Activated CD4-positive, alpha-beta T cell treated with anti-CD3 and anti-CD28 coated beads, Interleukin-2, amount 10 ng/mL, durations not matched to agents 7 days and 5 days (primary cell): ENCODE data around the gene EME2. TPM values are rescaled to one million over a fixed set of nuclear protein-coding genes. Genes with fewer than 3 reads are reported as not detected.

ENCODE experiments used
- CTCF ChIA-PET: fragments of 350-600 bp; sonication (Branson Sonifier 250); formaldehyde crosslinking; loops from one replicate; lab custom pipeline; 2021; ENCODE audit warnings: antibody characterized with exemption; lab: Charles Lee
- POLR2A ChIA-PET: fragments of 350-600 bp; sonication (Branson Sonifier 250); formaldehyde crosslinking; loops from one replicate; lab custom pipeline; 2021; ENCODE audit warnings: antibody characterized with exemption; lab: Charles Lee
- DNase-seq: peaks from one replicate; pipeline ENCODE4 v3.0.0-alpha.2; 2020
- H3K27ac Mint-ChIP-seq: one replicate; pipeline ENCODE4 v1.8.0; 2021; ENCODE audit warnings: mild to moderate bottlenecking, moderate library complexity, mixed read lengths
- H3K27me3 Mint-ChIP-seq: one replicate; pipeline ENCODE4 v1.8.0; 2021; ENCODE audit warnings: mixed read lengths
- H3K36me3 Mint-ChIP-seq: one replicate; pipeline ENCODE4 v1.8.0; 2021; ENCODE audit warnings: low read depth, mixed read lengths
- H3K4me1 Mint-ChIP-seq: one replicate; pipeline ENCODE4 v1.8.0; 2021; ENCODE audit warnings: mixed read lengths
- H3K4me3 Mint-ChIP-seq: one replicate; pipeline ENCODE4 v1.8.0; 2021; ENCODE audit warnings: mild to moderate bottlenecking, moderate library complexity, mixed read lengths
- H3K9me3 Mint-ChIP-seq: one replicate; pipeline ENCODE4 v1.8.0; 2021; ENCODE audit warnings: mixed read lengths
- total RNA-seq, 2 experiments: library from RNA; stranded (reverse); gene quantifications; one replicate each; pipeline ENCODE4 v1.2.3, GENCODE V29; 2021

EME2 gene
- total RNA-seq, 2 experiments from 2014 or later = 28.7 to 33.4 TPM

DNA sequence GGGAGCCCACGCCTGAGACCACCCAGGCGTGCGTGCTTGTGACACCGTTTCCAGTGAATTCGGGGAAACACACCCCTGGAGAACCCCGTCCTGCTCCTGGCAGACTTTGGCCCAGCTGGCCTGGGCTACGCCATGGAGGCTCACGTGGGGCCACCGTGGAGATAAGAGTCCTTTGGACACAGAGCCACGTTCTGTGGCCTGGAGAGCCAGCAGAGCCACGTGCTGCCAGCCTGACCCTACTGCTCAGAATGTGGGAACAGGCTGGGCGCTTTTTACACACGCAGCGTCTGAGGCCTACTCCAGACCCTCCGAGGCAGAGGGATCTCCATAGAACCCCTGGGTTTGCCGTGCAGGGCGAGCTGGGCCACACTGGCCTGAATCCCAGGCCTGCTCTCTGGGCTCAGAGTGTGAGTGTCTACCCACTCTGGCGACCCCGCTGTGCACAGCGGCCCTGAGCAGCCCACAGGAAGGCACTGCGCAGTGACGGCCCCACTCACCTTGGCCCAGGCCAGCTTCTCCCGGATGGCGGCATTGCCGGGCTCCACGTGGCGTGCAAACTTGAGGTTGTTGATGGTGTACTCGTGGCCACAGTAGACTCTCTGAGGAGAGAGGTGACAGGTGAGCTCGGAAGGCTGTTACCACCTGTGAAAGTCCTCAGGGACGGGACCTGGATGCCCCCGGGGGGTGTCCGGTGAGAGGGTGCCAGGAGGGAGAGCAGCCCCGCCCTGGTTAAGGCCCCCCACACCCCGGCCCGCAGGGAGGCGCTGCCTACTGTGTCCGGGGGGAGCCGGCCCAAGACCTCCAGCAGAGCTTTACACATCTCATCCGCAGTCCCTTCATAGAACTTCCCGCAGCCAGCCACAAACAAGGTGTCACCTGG is 44.0 kb downstream of the EME2 start:
- Mint-ChIP-seq H3K9me3 (no peaks in the 10 kb centered on the region), H3K27me3 (no peaks in the 10 kb centered on the region), H3K4me3 (no peak overlapping the region), H3K27ac (no peak overlapping the region), H3K4me1 (peaks cover 5% of the 10 kb centered on the region), H3K36me3 (peaks cover 12% of the 10 kb centered on the region)
- no peak for DNase-seq
- POLR2A ChIA-PET = no interaction called here
- CTCF ChIA-PET = no interaction called here

DNA sequence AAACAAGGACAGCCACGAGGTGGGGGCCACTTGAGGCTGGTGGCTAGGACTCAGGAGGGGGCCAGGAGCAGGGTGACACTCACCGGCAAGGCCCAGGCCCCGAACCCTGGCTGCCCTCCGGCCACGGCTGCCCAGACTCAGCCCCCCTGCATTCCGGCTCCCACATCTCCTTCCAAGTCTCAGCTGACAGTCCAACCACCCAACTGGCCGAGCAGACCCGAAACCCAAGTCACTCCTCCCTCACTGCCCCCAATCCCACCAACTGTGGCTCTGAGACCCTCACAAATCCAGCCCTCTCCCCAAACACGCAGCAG is 44.6 kb downstream of the EME2 start:
- peaks cover 12% of the 10 kb centered on the region for H3K36me3 Mint-ChIP-seq
- no peak for DNase-seq
- H3K4me3 Mint-ChIP-seq = no peak overlapping the region
- ChIA-PET POLR2A (no interaction called here), CTCF (no interaction called here)
- H3K9me3 Mint-ChIP-seq = no peaks in the 10 kb centered on the region
- peaks cover 5% of the 10 kb centered on the region for H3K4me1 Mint-ChIP-seq
- no peak overlapping the region for H3K27ac Mint-ChIP-seq
- no peaks in the 10 kb centered on the region for H3K27me3 Mint-ChIP-seq

DNA sequence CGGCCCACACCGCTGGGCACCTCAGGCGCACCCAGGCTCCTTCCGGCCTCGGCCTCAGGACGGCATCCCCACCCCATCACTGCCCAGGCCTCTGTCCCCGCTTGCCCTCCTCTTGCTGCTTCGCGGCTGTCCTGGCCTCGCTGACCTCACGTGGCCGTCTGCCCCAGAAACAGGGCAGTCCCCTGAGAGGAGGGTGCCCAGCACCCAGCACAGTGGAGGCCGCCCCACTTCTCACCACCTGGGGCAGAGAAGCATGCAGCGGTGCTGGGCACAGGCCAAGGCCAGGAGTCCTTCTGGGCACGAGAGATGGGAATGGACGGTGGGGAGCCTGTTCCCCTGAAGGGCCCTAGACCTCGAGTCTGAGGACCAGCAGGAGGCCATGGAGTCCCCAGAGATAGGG is 45.1 kb downstream of the EME2 start:
- Mint-ChIP-seq H3K27ac (no peak overlapping the region), H3K9me3 (no peaks in the 10 kb centered on the region), H3K27me3 (no peaks in the 10 kb centered on the region), H3K4me3 (no peak overlapping the region), H3K36me3 (peaks cover 12% of the 10 kb centered on the region), H3K4me1 (peaks cover 3% of the 10 kb centered on the region)
- ChIA-PET CTCF (no interaction called here), POLR2A (no interaction called here)
- no peak for DNase-seq

DNA sequence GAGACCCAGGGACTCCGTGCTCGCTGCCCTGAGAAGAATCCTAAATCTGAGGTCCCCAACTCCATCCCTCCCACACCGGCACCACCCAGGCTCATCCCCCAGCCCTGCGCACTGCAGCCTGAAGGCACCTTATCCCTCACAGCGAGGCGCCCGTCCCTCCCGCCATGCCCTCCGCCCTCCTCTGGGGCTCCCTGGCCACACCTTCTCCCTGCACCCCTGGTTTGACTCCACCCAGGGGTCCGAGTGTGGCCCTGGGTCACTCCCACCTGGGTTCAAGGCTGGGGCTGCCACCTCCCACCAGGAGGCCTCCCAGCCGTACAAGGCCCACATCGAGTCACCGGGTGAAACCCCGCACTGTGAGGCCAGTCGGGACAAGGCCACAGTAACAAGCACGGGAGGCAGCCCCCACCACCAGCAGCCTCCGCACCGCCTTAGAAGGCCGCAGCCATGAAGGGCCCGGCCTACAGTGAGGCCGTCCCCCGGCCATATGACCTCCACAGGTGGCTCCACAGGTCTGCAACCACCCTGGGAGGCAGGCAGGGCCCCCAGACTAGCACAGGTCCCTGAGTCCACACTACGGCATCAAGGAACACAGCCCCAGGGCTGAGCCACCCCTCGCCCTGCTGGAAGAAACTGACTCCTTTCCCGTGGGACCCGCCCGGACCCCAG is 45.7 kb downstream of the EME2 start:
- ChIA-PET CTCF (no interaction called here), POLR2A (no interaction called here)
- no peaks in the 10 kb centered on the region for H3K4me1 Mint-ChIP-seq
- H3K27me3 Mint-ChIP-seq = no peaks in the 10 kb centered on the region
- H3K36me3 Mint-ChIP-seq = peaks cover 12% of the 10 kb centered on the region
- no peak for DNase-seq
- H3K27ac Mint-ChIP-seq = no peak overlapping the region
- no peak overlapping the region for H3K4me3 Mint-ChIP-seq
- no peaks in the 10 kb centered on the region for H3K9me3 Mint-ChIP-seq

DNA sequence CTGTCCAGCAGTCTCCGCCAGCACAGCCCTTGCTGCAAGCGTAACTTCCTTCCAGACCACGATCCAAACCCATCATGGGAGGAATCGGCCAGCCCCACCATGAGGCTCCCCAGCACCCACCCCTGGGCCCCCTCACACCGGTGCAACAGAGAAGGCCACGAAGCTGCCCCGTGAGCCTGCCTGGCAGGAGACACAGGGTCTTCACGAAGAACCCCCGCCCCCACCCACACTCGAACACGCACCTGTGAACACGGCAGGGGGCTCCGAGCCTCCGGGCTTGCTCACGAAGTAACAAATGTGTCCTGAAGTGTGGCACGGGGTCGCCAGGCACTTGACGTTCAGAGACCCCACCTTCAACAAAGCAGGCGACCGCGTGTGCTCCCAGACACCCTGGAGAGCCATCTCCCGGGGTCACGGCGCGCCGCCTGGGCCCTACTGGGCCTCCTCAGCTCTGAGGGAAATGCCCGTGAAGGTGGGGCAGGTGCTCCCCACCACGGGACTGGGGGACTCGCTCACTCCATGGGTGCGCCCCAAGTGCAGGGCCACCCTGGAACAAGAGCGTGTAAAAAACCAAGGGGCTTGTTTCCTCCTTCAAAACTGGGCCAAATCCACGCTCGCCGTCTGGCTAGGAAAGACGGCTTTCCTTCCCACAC is 46.4 kb downstream of the EME2 start:
- Mint-ChIP-seq H3K4me1 (peaks cover 4% of the 10 kb centered on the region), H3K9me3 (no peaks in the 10 kb centered on the region), H3K27ac (no peak overlapping the region), H3K4me3 (no peak overlapping the region), H3K27me3 (no peaks in the 10 kb centered on the region), H3K36me3 (peaks cover 7% of the 10 kb centered on the region)
- CTCF ChIA-PET = no interaction called here
- no peak for DNase-seq
- POLR2A ChIA-PET = no interaction called here

DNA sequence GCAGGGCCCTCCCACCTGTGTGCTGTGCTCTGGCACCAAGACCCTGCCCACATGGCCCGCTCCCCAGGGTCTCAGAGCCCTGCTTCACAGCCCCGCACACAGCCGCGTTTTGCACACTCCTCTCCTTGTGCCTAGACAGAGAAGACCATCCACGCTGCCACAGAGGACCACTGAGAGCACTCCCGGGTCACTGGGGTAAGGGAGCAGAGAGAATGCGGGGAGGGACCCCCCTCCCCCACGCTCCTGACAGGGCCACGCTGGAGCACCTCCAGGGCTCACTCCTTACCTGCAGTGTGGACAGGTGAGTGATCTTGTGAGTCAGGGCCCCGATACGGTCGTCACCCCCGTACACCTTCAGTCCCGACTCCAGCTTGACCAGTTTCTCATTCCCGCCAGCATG is 47.0 kb downstream of the EME2 start:
- H3K27ac Mint-ChIP-seq = no peak overlapping the region
- CTCF ChIA-PET = no interaction called here
- DNase-seq = no peak
- no peaks in the 10 kb centered on the region for H3K27me3 Mint-ChIP-seq
- H3K4me1 Mint-ChIP-seq = peaks cover 9% of the 10 kb centered on the region
- H3K9me3 Mint-ChIP-seq = no peaks in the 10 kb centered on the region
- POLR2A ChIA-PET = interaction anchor here (0.7 kb wide), 1 partner anchor 47 kb away, joined by 3 read pairs; no protein-coding TSS in a partner anchor
- peaks cover 7% of the 10 kb centered on the region for H3K36me3 Mint-ChIP-seq
- H3K4me3 Mint-ChIP-seq = no peak overlapping the region

DNA sequence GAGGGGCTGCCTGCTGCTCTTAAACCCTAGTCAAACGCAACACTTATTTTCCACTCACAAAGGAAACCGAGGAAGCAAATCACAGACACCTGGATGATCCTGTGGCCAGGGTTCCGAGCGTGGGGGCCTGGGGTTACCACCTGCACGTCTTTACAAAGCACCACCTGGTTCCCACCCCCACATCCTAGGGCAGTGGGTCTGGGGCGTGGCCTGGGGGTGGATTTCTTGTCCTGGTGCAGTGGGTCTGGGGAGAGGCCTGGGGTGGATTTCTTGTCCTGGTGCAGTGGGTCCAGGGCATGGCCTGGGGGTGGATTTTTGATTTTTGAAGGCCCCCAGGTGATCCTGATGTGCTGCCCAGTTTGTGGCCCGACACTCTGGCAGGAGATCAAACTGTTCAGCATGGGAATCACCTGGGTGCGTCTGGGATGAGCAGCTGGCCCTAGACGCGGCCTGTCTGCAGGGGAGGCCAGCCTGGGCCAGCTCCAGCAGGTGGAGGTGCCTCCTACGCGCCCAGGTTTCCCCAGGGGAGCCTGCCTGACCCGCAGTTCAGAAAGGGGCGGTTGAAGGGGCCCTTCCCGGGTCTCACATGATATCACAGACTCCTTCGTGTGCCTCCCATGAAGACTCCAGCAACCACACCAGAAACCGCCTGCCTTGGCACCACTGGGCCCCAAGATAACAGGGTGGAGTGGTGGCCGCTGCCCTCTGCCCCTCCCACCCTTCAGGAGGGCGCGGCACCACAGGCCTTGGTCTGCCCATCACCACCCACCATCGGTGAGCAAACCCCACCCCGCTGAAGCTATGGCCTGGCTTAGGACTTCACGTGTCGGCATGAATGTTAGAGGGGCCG is 47.7 kb downstream of the EME2 start:
- no peaks in the 10 kb centered on the region for H3K27me3 Mint-ChIP-seq

DNA sequence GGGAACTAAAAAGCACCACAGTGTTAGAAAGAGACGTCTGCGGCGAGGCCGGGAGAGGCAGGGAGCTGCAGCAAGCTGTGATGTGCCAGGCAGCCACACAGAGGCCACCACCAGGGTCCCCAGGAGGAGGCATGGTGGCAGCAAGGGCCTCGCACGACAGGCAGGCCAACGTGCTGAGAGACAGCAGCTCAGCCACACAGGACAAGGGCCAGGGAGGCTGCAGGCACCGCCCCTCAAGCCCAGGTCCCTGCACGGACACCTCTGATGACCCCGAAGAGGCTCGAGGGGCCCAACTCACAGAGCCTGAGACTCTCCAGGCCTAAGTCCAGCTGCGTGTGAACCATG is 48.3 kb downstream of the EME2 start:
- Mint-ChIP-seq H3K27me3 (no peaks in the 10 kb centered on the region), H3K9me3 (no peaks in the 10 kb centered on the region), H3K27ac (no peak overlapping the region), H3K36me3 (no peaks in the 10 kb centered on the region), H3K4me1 (peaks cover 18% of the 10 kb centered on the region), H3K4me3 (no peak overlapping the region)
- POLR2A ChIA-PET = no interaction called here
- CTCF ChIA-PET = no interaction called here
- DNase-seq = no peak

More for the DNA sequence above, 47.7 kb downstream of the EME2 start:
- Mint-ChIP-seq H3K4me1 (peaks cover 12% of the 10 kb centered on the region), H3K9me3 (no peaks in the 10 kb centered on the region), H3K36me3 (peaks cover 4% of the 10 kb centered on the region), H3K27ac (no peak overlapping the region), H3K4me3 (no peak overlapping the region)
- ChIA-PET POLR2A (interaction anchor here (0.7 kb wide), 1 partner anchor 46 kb away, joined by 3 read pairs; no protein-coding TSS in a partner anchor), CTCF (no interaction called here)
- no peak for DNase-seq

DNA sequence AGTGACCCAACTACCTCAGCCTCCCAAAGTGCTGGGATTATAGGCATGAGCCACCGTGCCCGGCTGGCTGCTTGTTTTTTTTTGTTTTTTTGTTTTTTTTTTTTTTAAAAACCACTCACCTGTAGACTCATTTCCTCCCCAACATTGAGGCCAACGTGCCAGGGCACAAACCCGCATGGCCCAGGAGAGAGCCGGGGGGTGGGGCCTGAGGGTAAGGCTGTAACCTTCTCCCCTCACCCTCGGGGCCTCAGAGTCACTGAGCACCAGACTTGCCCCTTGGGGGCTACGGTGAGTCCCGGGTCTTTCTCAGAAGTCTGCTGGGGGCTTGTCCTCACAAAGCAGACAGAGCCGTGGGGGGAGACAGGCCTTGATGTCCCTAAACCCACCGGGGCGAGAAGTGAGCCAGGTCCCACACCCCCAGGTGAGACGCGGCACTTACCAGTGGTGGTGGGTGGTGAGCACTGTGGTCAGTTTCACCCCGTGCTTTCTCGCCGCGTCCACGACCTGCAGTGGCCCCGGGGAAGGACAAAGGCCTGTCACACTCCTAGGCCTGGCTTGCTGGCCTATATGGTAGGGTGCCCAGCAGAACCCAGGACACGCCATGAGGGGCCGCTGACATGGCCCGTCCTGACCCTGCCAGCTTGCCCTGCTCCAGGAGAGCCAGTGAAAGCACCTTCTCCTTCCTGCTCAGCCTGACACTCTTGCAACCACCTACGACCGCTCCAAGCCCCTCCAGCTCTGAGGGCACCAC is 49.4 kb downstream of the EME2 start:
- H3K36me3 Mint-ChIP-seq = no peaks in the 10 kb centered on the region
- no peak overlapping the region for H3K27ac Mint-ChIP-seq
- no peak for DNase-seq
- POLR2A ChIA-PET = no interaction called here
- H3K27me3 Mint-ChIP-seq = no peaks in the 10 kb centered on the region
- CTCF ChIA-PET = interaction anchor here (0.5 kb wide), 1 partner anchor 622 kb away, joined by 3 read pairs; no protein-coding TSS in a partner anchor
- H3K9me3 Mint-ChIP-seq = no peaks in the 10 kb centered on the region
- H3K4me3 Mint-ChIP-seq = no peak overlapping the region
- H3K4me1 Mint-ChIP-seq = peaks cover 18% of the 10 kb centered on the region

DNA sequence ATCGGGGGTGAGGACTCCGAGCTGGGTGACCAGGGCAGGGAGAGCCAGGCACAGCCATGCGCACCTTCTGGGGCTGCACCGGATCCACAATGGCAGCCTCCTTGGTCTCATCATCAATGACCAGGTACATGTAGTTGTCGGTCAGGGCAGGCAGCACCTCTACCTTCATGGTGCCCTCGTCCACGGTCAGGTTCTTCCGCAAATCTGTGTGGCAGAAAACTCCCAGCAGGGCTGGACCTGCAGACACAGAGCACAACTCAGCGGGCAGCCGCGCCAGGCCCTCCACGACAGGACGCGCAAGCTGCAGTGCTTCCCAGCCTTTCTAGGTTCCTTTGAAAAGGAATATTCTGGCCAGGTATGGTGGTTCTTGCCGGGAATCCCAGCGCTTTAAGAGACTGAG is 50.2 kb downstream of the EME2 start:
- no peak for DNase-seq
- H3K4me3 Mint-ChIP-seq = no peak overlapping the region
- ChIA-PET CTCF (no interaction called here), POLR2A (no interaction called here)
- H3K27me3 Mint-ChIP-seq = no peaks in the 10 kb centered on the region
- H3K36me3 Mint-ChIP-seq = no peaks in the 10 kb centered on the region
- H3K27ac Mint-ChIP-seq = no peak overlapping the region
- no peaks in the 10 kb centered on the region for H3K9me3 Mint-ChIP-seq
- H3K4me1 Mint-ChIP-seq = peaks cover 22% of the 10 kb centered on the region

DNA sequence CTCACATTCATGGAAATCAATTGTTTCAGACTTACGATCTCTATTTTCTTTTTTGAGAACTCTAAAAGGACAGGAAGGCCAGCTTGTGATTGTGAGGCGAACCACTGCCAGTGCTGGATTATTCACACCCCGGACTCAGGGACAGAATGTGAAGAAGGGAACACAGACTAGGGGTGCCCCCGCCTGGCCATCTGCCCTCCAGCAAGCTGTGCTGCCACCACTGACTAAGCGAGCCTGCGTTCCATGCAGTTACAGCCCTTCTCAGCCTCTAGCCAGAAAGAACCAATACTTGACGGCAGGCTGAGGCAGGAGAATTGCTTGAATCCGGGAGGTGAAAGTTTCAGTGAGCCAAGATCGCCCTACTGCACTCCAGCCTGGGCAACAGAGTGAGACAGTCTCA is 51.2 kb downstream of the EME2 start:
- Mint-ChIP-seq H3K27ac (no peak overlapping the region), H3K4me1 (peaks cover 30% of the 10 kb centered on the region), H3K4me3 (no peak overlapping the region), H3K9me3 (no peaks in the 10 kb centered on the region), H3K27me3 (no peaks in the 10 kb centered on the region), H3K36me3 (no peaks in the 10 kb centered on the region)
- POLR2A ChIA-PET = no interaction called here
- CTCF ChIA-PET = interaction anchor here (0.6 to 2.6 kb wide), 3 partner anchors 10 to 160 kb away, joined by 3 to 5 read pairs (median 4); no protein-coding TSS in a partner anchor
- DNase-seq = peak; percentile 15

DNA sequence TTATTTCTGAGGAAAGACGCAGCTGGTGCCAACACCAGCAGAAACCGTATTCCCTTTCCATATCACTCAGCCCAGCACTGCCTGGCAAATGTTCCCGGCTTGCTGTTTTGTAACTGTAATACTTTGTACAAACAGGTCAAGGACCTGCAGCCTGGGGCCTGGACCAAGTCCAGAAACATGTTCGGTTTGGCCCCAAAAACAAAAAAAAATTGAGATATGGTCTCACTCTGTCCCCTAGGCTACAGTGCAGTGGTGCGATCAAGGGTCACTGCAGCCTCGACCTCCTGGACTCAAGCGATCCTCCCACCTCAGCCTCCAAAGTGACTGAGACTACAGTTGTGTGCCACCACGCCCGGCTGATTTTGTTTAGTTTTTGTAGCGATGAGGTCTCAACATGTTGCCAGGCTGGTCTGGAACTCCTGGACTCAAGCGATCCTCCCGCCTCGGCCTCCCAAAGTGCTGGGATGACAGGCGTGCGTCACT is 52.8 kb downstream of the EME2 start:
- no peaks in the 10 kb centered on the region for H3K27me3 Mint-ChIP-seq
- H3K36me3 Mint-ChIP-seq = no peaks in the 10 kb centered on the region
- no peaks in the 10 kb centered on the region for H3K9me3 Mint-ChIP-seq
- ChIA-PET CTCF (interaction anchor here (2.6 kb wide), 1 partner anchor 11 kb away, joined by 5 read pairs; no protein-coding TSS in a partner anchor), POLR2A (no interaction called here)
- H3K4me1 Mint-ChIP-seq = peaks cover 37% of the 10 kb centered on the region
- DNase-seq = no peak
- peak overlapping the region; percentile 81 for H3K4me3 Mint-ChIP-seq
- peak overlapping the region; percentile 86 for H3K27ac Mint-ChIP-seq
